HG02840 (cell line): ENCODE data around the gene ARIH1.
"Not testable (repeated sequence)": the region's sequence is repeated elsewhere in the genome, so short reads cannot be mapped to it uniquely, and the experiment has no call there.

Experiments used
- ATAC-seq: cut with Tn5 transposase; IDR thresholded peaks from one replicate; pipeline ENCODE4 v1.9.1; 2021; ENCODE audit warnings: mild to moderate bottlenecking, moderate library complexity, moderate number of reproducible peaks; ENCODE audit not compliant: unreplicated experiment, low FRiP score

The ARIH1 gene, protein sequence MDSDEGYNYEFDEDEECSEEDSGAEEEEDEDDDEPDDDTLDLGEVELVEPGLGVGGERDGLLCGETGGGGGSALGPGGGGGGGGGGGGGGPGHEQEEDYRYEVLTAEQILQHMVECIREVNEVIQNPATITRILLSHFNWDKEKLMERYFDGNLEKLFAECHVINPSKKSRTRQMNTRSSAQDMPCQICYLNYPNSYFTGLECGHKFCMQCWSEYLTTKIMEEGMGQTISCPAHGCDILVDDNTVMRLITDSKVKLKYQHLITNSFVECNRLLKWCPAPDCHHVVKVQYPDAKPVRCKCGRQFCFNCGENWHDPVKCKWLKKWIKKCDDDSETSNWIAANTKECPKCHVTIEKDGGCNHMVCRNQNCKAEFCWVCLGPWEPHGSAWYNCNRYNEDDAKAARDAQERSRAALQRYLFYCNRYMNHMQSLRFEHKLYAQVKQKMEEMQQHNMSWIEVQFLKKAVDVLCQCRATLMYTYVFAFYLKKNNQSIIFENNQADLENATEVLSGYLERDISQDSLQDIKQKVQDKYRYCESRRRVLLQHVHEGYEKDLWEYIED

DNA sequence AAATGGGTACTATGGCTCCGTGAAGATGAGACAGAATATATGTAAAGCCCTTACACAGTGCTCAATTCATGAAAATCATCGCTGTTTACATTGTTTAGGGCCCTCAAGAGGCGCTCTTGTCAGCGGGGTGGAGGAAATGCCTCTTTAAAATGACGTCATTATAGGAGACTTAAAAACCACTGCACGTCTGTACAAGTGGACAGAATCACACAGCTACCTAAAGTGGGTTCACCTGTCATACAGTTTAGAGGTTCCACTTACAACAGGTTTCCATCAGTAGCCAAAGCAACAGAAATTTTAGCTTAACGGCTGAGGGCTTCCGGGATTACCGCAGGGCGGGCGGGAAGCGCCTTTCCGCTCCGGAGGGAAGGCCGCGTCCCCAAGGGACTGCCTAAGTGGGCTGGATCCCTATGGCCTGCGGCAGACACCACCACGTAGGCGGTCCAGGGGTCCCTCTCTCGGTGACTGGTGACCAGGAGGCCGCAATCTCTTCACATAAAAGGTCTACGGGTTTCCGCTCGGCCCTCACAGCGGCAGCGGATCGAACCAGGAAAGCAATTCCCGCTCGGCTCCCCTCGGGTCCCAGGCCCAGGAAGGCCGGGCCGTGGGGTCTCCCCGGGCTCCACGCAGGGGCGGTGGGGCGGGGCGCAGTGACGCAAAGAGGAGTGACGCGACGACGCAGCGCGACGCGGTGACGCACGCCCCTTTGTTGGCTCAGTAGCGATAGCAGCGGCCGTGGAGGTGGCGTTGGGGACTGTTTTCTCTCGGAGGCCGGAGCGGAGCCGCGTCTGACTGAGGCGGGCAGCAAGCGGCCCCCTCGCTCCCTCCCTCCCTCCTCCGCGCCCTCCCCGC is at the start of gene ARIH1:
TSS of gene ARIH1 (plus strand) at position 717 of the 852 bp plus-strand sequence. CDS start 310 bp downstream, outside the sequence.
- ATAC-seq, result peak; percentile 85

DNA sequence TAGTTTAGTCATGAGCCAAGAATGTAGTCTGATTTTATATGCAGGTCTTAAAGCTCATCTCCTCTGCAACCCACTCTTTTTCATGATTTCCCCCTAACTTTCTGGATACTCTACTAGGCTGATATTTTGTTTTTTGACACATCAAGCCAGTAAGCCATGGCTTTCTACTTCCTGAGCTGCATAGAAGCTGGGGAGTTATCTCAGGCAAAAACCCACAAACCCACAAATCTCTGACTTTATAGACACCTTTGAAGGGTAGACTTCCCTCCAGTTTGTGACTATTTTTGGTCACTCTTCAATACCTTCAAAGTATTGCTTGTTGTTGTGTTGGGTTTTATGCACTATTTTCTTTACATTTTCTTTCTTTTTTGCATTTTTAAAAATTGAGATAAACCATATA is 47.4 kb upstream of the ARIH1 start:
- no peak for ATAC-seq

DNA sequence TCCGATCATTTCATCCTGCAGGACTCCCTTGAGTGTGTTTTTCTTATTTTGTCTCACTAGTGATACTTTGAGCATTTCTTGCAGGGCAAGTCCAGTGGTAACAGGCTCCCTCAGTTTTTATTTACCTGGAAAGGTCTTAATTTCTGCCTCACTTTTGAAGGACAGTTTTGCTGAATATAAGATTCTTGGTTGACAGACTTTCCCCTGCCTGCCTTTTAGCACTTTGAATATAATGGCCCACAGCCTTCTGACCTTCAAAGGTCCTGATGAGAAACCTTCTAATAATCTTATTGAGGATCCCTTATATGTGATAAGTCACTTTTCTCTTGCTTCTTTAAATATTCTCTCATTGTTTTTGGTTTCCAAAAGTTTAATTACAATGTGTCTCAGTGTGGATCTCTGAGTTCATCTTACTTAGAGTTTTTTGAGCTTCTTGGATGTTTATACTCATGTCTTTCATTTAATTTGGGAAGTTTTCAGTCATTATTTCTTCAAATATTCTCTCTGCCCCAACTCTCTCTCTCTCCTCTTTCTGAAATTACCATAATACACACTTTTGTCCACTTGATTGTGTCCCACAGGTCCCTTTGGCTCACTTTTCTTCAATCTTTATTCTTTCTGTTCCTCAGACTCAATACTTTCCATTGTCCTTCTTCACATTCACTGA is 36.3 kb upstream of the ARIH1 start:
- no peak for ATAC-seq

DNA sequence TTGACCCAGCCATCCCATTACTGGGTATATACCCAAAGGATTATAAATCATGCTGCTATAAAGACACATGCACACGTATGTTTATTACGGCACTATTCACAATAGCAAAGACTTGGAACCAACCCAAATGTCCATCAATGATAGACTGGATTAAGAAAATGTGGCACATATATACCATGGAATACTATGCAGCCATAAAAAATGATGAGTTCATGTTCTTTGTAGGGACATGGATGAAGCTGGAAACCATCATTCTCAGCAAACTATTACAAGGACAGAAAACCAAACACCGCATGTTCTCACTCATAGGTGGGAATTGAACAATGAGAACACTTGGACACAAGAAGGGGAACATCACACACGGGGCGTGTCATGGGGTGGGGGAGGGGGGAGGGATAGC is 31.3 kb upstream of the ARIH1 start:
- not testable (repeated sequence) for ATAC-seq

DNA sequence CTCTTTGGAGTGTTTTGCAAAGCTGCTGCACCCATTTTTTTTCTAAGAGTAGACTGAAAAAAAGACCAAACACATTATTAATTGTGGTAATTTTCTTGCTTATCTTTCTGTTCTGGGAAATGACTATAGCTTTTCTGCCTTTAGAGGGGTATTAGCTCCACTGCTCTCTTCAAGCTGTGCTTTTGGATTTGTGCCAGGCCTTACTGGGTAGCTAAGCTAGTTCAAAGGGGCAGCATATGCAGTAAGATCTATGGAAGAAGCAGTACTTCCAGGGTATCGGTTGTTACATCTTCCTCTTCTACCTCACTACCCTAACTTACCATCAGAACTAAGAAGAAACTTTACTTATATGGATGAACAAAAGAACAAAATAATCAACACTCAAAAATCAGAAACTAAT is 28.7 kb upstream of the ARIH1 start:
- ATAC-seq, result no peak

DNA sequence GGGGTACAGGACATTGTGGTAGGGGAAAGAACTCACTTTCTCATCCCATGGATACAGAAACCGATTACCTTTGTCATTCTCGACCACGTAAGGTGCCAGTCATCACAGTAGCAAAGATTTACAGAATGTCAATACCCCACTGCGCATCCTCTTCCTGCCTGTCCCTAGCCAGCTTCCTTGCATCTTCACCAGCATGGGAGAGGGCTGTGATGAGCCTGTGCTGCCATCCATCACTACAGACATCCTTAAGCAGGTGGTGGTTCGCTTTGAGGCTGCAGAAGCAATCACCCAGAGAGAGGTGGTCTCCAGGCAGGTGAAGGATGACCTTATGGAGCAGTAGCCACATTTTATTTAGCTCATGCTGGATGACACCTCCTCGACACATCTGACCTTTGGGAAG is 23.3 kb upstream of the ARIH1 start:
- no peak for ATAC-seq

DNA sequence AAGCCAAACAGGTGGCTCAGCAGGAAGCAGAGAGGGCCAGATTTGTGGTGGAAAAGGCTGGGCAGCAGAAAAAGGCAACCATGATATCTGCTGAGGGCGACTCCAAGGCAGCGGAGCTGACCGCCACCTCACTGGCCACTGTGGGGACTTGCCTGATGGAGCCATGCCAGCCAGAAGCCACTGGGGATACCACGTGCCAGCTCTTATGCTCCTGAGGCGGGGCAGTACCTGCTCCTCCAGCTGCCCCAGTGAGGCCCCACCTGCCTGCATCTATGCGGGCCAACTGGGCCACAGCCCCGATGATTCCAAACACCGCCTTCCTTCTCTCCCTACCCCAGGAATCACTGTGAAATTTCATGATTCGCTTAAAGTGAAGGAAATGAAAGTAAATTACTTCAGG is 22.9 kb upstream of the ARIH1 start:
- no peak for ATAC-seq

DNA sequence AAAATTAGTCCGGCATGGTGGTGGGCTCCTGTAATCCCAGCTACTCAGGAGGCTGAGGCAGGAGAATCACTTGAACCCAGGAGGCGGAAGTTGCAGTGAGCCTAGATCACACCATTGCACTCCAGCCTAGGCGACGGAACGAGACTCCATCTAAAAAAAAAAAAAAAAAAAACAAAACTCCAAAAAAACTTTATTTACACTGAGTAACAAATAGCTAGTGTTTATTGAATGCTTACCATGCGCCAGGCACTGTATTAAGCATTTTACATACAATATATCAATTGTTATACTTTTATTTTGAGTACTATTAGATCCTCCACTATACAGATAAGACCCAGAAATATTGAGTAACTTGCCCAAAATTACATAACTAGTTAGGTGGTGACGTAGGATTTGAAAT is 17.4 kb upstream of the ARIH1 start:
- no peak for ATAC-seq

DNA sequence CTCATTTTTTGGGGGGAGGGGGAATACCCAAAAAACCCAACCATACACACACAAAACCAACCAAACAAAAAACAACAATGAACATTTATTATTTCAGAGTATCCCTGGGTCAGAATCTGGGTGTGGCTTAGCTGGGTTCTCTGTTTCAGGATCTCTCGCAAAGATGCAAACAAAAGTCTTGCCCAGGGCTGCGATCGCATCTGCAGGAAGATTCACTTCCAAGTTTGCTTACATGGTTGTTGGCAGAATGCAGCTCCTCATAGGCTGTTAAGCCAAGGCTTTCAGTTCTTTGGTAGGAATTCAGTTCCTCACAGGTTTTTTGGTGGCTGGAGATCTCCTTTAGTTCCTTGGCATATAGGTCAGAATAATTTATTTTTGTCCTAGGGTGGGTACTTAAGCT is 13.7 kb upstream of the ARIH1 start:
- ATAC-seq, result no peak

DNA sequence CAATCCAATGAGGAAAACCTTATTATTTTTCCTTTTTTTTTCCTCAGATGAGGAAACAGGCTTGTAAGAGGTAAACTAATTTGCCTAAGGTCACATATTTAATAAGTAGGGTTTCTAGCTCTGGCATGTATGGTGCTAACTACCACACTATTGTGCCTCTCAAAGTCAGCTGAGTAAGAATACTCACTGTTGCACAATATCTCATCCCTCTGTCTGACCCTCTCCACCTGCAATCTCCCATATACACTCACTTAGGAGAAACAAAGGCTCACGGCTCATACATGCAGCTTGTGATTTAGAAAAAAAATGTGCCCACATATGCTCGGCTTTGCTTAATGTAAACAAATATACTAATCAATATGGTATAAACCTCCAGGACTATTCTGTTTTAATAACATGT is 10.4 kb upstream of the ARIH1 start:
- no peak for ATAC-seq

DNA sequence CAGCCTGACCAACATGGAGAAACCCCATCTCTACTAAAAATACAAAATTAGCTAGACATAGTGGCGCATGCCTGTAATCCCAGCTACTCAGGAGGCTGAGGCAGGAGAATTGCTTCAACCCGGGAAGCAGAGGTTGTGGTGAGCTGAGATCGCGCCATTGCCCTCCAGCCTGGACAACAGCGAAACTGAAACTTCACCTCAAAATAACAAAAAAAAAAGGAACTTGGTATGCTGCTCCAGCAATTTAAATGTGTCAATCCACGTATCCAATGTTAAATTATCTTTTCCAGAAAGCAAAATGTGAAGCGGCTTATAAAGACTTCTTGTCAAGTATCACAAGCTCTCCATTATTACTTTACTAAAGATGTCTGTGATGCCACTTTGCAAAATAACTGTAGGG is 9.9 kb upstream of the ARIH1 start:
- no peak for ATAC-seq

DNA sequence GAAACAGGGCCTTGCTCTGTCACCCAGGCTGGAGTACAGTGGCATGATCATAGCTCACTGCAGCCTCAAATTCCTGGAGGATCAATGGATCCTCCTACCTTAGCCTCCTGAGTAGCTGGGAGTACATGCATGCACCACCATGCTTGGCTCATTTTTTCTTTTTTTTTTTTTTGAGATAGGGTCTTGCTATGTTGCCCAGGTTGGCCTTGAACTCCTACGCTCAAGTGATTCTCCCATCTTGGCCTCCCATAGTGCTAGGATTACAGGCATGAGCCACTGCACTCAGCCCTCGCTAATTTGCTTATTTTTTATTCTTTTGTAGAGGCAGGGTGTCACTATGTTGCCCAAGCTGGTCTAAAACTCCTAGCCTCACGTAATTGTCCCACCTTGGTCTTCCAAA is 6.0 kb upstream of the ARIH1 start:
- no peak for ATAC-seq

DNA sequence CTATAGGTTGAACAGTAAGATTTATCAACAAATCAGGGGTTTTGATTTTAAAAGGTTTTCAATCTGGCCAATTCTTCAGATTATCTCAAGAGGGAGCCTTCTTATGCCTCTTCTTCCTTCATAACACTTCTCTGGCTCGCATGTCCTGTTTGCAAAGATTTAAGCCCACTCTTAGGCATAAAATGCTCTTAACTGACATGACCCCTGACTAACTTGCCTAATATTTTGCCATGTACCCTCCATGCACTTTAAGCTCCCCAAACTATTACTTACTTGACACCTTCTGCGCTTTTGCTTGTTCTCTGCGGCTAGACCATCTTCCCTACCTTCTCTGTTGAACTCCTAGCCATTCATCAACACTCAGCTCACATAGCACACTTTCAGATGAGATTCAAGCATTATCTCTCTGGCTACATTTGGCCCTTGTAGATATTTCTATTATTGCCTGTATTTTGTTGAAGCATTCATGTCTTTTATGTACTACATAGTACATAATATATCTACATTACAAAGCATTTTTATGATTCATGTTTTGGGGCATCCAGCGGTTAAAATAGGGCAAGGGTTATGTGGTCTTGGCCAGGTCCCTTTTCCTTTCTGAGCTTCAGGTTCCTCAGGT is 1.0 kb upstream of the ARIH1 start:
- no peak for ATAC-seq

DNA sequence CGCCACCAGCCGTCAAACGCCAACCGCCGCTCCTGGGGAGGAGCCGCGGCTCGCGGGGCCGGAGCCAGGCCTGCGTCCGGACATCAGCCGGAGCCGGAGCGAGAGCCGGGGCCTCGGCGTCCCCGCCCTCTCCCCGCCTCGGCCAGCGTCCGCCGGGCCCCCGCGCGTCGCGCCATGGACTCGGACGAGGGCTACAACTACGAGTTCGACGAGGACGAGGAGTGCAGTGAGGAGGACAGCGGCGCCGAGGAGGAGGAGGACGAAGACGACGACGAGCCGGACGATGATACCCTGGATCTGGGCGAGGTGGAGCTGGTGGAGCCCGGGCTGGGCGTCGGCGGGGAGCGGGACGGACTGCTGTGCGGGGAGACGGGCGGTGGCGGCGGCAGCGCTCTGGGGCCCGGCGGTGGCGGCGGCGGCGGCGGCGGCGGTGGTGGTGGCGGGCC is 359 bp downstream of the ARIH1 start:
- ATAC-seq, result peak; percentile 35

DNA sequence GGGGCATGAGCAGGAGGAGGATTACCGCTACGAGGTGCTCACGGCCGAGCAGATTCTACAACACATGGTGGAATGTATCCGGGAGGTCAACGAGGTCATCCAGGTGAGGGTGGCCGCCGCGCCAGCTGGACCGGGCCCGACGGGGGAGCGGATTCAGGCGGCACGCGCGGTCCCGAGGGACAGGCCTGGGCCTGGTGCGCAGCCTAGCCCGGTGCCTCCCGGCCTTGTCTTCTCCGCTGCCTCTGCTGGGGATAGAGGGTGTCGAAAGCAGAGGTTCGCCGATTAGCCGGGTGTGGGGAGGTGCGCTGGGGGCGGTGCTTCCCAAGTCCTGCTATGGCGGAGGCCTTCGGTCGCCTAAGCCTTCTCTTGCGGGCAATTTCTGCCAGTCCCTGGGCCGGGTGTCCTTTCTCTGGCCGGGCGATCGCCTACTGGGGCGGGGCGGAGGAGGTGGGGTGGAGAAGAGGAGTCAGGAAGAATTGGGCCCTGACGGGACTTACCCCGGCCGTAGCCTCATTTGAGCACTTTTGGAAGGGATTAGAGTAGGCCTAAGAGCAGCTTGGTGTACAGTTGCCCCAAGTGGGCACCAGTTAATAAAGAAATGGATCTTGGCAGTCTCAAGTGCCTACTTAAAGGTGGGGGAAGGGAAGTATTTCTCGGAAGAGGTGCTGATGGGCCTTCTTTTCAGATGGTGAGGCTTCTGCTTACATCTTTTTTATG is 940 bp downstream of the ARIH1 start:
- ATAC-seq, result peak; percentile 45

DNA sequence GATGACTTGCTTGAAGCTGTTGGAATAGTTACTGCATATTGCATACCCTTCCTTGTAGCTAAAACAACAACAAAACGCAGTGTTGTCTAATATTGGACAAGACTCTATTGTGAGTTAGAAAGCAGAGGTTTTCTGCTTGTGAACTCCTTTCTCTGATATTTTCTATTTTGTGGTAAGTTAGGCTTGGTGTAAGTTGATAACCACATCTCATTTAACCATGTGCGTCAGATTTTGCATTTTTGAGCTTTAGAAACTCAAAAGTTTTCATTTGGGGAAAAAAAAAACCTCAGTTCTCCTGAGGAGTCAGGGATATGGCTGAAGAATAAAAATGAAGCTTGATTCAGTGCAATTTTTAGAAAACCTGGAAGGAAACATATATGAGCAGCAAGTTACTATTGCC is 1.5 kb downstream of the ARIH1 start:
- ATAC-seq, result no peak

DNA sequence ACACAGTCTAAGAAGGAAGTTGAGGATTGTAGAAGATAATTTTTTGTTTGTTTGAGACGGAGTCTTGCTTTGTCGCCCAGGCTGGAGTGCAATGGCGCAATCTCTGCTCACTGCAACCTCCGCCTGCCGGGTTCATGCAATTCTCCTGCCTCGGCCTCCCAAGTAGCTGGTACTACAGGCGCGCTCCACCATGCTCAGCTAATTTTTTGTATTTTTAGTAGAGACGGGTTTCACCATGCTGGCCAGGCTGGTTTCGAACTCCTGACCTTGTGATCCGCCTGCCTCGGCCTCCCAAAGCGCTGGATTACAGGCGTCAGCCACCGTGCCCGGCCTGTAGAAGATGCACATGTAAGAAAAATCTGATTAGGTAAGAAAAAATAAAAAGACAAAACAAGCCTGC is 2.2 kb downstream of the ARIH1 start:
- ATAC-seq, result not testable (repeated sequence)

DNA sequence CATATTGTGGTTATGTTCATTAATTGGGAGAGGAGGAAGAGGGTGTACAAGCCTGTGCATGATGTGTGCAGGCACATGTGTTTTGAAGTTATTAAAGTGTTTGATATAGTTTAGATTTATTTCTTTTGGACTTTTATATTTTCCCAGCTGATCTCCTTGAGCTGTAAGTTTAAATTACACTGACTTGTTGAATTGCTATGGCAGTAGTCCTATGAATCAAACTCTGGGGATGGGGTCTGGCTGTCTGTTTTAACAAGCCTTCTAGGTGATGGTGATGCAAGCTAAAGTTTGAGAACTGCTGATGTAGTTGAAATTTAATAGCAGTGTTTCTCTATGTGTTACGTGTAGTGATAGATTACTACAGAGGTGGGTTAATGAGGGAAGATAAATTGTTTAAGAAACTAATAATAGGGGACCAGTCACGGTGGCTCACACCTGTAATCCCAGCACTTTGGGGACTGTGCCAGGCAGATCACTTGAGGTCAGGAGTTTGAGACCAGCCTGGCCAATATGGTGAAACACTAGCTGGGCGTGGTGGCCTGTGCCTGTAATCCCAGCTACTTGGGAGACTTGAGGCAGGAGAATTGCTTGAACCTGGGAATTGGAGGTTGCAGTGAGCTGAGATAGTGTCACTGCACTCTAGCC is 7.0 kb downstream of the ARIH1 start:
- ATAC-seq, result no peak

DNA sequence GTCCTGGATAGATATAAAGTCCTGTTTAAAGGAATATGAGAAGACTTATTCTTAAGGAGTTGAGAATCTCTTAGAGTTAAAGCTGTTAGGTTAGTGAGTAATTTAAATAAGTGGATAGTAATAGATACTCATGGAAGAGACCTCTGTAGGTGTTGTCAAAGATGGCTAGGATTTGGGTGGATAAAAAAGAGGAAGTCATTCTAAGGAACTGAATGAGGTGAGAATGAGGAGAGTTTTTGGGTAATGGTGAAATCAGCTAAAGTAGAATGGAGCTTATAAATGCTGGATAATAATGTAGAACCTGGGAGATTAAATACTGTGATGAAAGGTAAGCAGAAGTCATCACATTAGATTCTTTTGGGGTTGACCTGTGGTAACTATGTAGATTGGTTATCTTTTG is 8.1 kb downstream of the ARIH1 start:
- no peak for ATAC-seq
